ENCODE results near the gene PLCG1. TPM values are rescaled to one million over a fixed set of nuclear protein-coding genes. Genes with fewer than 3 reads are reported as not detected.

The PLCG1 gene
- total RNA-seq, 3 donors from 2014 or later (not counting 1 experiment from before 2014, with no cell fraction given), result 199 to 242 (median 236) TPM

- no peak overlapping the region for H3K27ac ChIP-seq (ENCODE audit: low read length)
- H3K36me3 Mint-ChIP-seq, result peaks cover 1% of the 10 kb centered on the region
- no peak for TF ChIP-seq CTCF (IDR thresholded peaks at IDR 0.05)
- no peaks in the 10 kb centered on the region for H3K9me3 ChIP-seq (ENCODE audit: control insufficient read depth, insufficient read depth, low read length)
- H3K4me1 Mint-ChIP-seq, result peaks cover 4 to 8% of the 10 kb centered on the region in 2 donors
- H3K4me3 Mint-ChIP-seq, result no peak overlapping the region
- intact Hi-C loops (cut with micrococcal nuclease), result no loop called here
- DNase-seq, result no peak
- no peak for ATAC-seq
- no peak overlapping the region for H3K4me3 ChIP-seq (ENCODE audit: low read length)
- H3K27me3 ChIP-seq (ENCODE audit: control insufficient read depth, insufficient read depth, low read length), result no peaks in the 10 kb centered on the region
- H3K27ac Mint-ChIP-seq, result peak overlapping the region in 1 of 2 donors; percentile 4
- WGBS (ENCODE audit: insufficient coverage), result 94% methylated on average over 4 of the region's 4 CpGs
- H3K4me1 ChIP-seq (ENCODE audit: control insufficient read depth, insufficient read depth, low read length), result no peaks in the 10 kb centered on the region
- H3K27me3 Mint-ChIP-seq (ENCODE audit: low read depth in 2 of 2), result no peaks in the 10 kb centered on the region
- peaks cover 37% of the 10 kb centered on the region for H3K36me3 ChIP-seq (ENCODE audit: control insufficient read depth, insufficient read depth, low read length)
- H3K9me3 Mint-ChIP-seq, result no peaks in the 10 kb centered on the region
Measured at GRCh38 chr20:41091927-41092326, 45.4 kb upstream of the PLCG1 start.

GRCh38 chr20:41094353-41095055 lies 42.8 kb upstream of the PLCG1 start:
- Mint-ChIP-seq H3K36me3 (peaks cover 21% of the 10 kb centered on the region), H3K4me3 (no peak overlapping the region)
- intact Hi-C loops (cut with micrococcal nuclease), result loop anchor here (1.0 to 2.0 kb wide), 3 partner anchors 66 to 126 kb away; partner anchors contain the start of gene TOP1

GRCh38 chr20:41095110-41095969 lies 42.0 kb upstream of the PLCG1 start:
- 88% methylated on average over 4 of the region's 7 CpGs for WGBS (ENCODE audit: insufficient coverage)
- Histone ChIP-seq H3K4me3 (ENCODE audit: low read length) (no peak overlapping the region), H3K27ac (ENCODE audit: low read length) (no peak overlapping the region), H3K27me3 (ENCODE audit: control insufficient read depth, insufficient read depth, low read length) (no peaks in the 10 kb centered on the region), H3K36me3 (ENCODE audit: control insufficient read depth, insufficient read depth, low read length) (peaks cover 63% of the 10 kb centered on the region), H3K9me3 (ENCODE audit: control insufficient read depth, insufficient read depth, low read length) (no peaks in the 10 kb centered on the region), H3K4me1 (ENCODE audit: control insufficient read depth, insufficient read depth, low read length) (no peaks in the 10 kb centered on the region)
- intact Hi-C loops (cut with micrococcal nuclease), result loop anchor here (1.0 to 2.0 kb wide), 3 partner anchors 67 to 127 kb away; partner anchors contain the start of gene TOP1
- ATAC-seq (peak; percentile 76 to 84 (median 77)), DNase-seq (peak; percentile 45 to 84)
- H3K27me3 Mint-ChIP-seq (ENCODE audit: low read depth in 2 of 2), result no peaks in the 10 kb centered on the region
- TF ChIP-seq CTCF (IDR thresholded peaks at IDR 0.05), result peak; percentile 96
- peaks cover 0 to 5% of the 10 kb centered on the region in 2 donors for H3K4me1 Mint-ChIP-seq
- peaks cover 24% of the 10 kb centered on the region for H3K36me3 Mint-ChIP-seq
- H3K9me3 Mint-ChIP-seq, result no peaks in the 10 kb centered on the region
- H3K4me3 Mint-ChIP-seq, result peak overlapping the region; percentile 35
- H3K27ac Mint-ChIP-seq, result peak overlapping the region in 1 of 2 donors; percentile 34

More at GRCh38 chr20:41094353-41095055, 42.8 kb upstream of the PLCG1 start:
- no peak overlapping the region for H3K4me3 ChIP-seq (ENCODE audit: low read length)
- H3K27ac ChIP-seq (ENCODE audit: low read length), result no peak overlapping the region
- TF ChIP-seq CTCF (IDR thresholded peaks at IDR 0.05), result no peak
- peaks cover 55% of the 10 kb centered on the region for H3K36me3 ChIP-seq (ENCODE audit: control insufficient read depth, insufficient read depth, low read length)
- Mint-ChIP-seq H3K27ac (no peak overlapping the region), H3K4me1 (peaks cover 0 to 5% of the 10 kb centered on the region in 2 donors), H3K9me3 (no peaks in the 10 kb centered on the region), H3K27me3 (ENCODE audit: low read depth in 2 of 2) (no peaks in the 10 kb centered on the region)
- 100% methylated on average over 2 of the region's 2 CpGs for WGBS (ENCODE audit: insufficient coverage)
- H3K9me3 ChIP-seq (ENCODE audit: control insufficient read depth, insufficient read depth, low read length), result no peaks in the 10 kb centered on the region
- H3K4me1 ChIP-seq (ENCODE audit: control insufficient read depth, insufficient read depth, low read length), result no peaks in the 10 kb centered on the region
- no peaks in the 10 kb centered on the region for H3K27me3 ChIP-seq (ENCODE audit: control insufficient read depth, insufficient read depth, low read length)
- DNase-seq, result no peak
- ATAC-seq, result no peak
